Esophagus muscularis mucosa (tissue), 4 donors: ENCODE results near the gene GCN1. TPM values are rescaled to one million over a fixed set of nuclear protein-coding genes. Genes with fewer than 3 reads are reported as not detected.

Source experiments
- DNase-seq: peaks from one replicate; pipeline ENCODE4 v3.0.0-alpha.2; 2017; ENCODE audit errors: extremely low spot score
- H3K27ac ChIP-seq, 4 donors: fragments of 200-600 bp; sonication (generic); replicated peaks in 1 of 4; 1 replicate in 3 of 4; 2 replicates in 1 of 4; pipeline ENCODE4 v1.5.1; 2016 to 2019; ENCODE audit warnings: mild to moderate bottlenecking in 1 of 4
- H3K27me3 ChIP-seq, 4 donors: fragments of 200-600 bp; sonication (generic); one replicate each; pipeline versions ENCODE4 v1.5.1 to v1.6.0; 2016 to 2019
- H3K36me3 ChIP-seq, 4 donors: fragments of 200-600 bp; sonication (generic); one replicate each; pipeline ENCODE4 v1.5.1; 2016 to 2019
- H3K4me1 ChIP-seq, 4 donors: fragments of 200-600 bp; sonication (generic); one replicate each; pipeline ENCODE4 v1.5.1; 2016 to 2019
- H3K4me3 ChIP-seq, 4 donors: fragments of 200-600 bp; sonication (generic); 1 replicate in 2 of 4; 2 replicates in 2 of 4; pipeline ENCODE4 v1.5.1; 2016 to 2019; ENCODE audit warnings: mild to moderate bottlenecking in 4 of 4, moderate library complexity in 1 of 4
- H3K9me3 ChIP-seq, 4 donors: fragments of 200-600 bp; sonication (generic); 1 replicate in 3 of 4; 2 replicates in 1 of 4; pipeline ENCODE4 v1.5.1; 2016 to 2019
- EP300 ChIP-seq: sonication (generic); formaldehyde crosslinking; IDR thresholded peaks from one replicate; pipeline ENCODE4 v1.6.1; 2017; ENCODE audit warnings: antibody characterized with exemption
- POLR2A ChIP-seq: fragments of 450-650 bp; IDR thresholded peaks from one replicate; pipeline ENCODE4 v1.6.1; 2017; ENCODE audit warnings: antibody characterized with exemption, moderate library complexity, mild to moderate bottlenecking, low read depth
- POLR2AphosphoS5 ChIP-seq, 2 donors: sonication (generic); formaldehyde crosslinking; IDR thresholded peaks; one replicate each; pipeline ENCODE4 v1.6.1; 2017; ENCODE audit warnings: antibody characterized with exemption in 2 of 2
- whole genome bisulfite sequencing: methylation state at CpG from one replicate; pipeline ENCODE4 v1.1.5; 2018; 5-methylcytosine and 5-hydroxymethylcytosine counted together
- intact Hi-C: fragments of 100-400 bp; cut with DNase I; formaldehyde crosslinking; loops from one replicate; pipeline ENCODE4 v1.15.1; 2023
- total RNA-seq, 4 donors: library from RNA; depleted of rRNA; stranded (reverse); fragments of >200 nt; gene quantifications; one replicate each; pipeline versions ENCODE4 v1.1.0 to v1.2.1, GENCODE V29; 2016
- TF ChIP-seq, protein P1 (sequence below), 3 experiments: fragments of 200-600 bp in 2 of 3; fragments of 450-650 bp in 1 of 3; sonication (generic) in 2 of 3; IDR thresholded peaks; one replicate each; pipeline ENCODE4 v1.5.1; 2017 to 2019; ENCODE audit warnings: antibody characterized with exemption in 3 of 3, mild to moderate bottlenecking in 2 of 3, moderate library complexity in 1 of 3

Gene GCN1
- total RNA-seq, 4 donors from 2014 or later, result 38.6 to 94.6 (median 49.3) TPM

DNA sequence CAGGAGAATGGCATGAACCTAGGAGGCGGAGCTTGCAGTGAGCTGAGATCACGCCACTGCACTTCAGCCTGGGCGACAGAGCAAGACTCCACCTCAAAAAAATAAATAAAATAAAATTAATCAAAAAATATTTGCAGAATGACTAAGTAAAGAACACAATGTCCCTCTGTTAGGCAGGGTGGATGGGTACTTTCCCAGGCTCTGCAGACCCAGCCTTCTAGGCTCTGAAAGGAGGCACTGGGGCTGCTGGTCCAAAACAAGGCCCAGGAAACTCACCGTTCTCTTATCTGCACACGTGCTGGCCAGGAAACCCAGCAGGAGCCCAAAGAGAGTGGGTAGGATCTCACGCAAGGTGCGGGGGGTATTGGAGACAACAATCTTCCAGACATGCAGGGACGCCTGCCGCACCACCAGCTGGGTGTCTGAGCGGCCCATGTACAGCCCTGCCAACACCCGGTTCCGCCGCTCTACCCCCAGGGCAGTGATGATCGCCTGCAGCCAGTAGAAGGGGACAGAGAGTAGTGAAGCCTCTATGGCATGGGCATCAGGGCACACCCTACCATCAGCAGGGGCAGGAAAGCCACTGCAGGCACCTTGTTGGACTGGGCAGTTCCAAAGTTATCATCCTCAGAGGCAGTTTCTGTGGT is 52.2 kb downstream of the GCN1 start:
- 97% methylated on average over 14 of the region's 14 CpGs for WGBS
- Histone ChIP-seq H3K36me3 (peaks cover 97 to 100% (median 99%) of the 10 kb centered on the region in 4 donors), H3K27ac (no peak overlapping the region), H3K9me3 (no peaks in the 10 kb centered on the region), H3K4me1 (no peaks in the 10 kb centered on the region), H3K4me3 (no peak overlapping the region), H3K27me3 (no peaks in the 10 kb centered on the region)
- intact Hi-C loops, result no loop called here
- TF ChIP-seq, protein P1, sequence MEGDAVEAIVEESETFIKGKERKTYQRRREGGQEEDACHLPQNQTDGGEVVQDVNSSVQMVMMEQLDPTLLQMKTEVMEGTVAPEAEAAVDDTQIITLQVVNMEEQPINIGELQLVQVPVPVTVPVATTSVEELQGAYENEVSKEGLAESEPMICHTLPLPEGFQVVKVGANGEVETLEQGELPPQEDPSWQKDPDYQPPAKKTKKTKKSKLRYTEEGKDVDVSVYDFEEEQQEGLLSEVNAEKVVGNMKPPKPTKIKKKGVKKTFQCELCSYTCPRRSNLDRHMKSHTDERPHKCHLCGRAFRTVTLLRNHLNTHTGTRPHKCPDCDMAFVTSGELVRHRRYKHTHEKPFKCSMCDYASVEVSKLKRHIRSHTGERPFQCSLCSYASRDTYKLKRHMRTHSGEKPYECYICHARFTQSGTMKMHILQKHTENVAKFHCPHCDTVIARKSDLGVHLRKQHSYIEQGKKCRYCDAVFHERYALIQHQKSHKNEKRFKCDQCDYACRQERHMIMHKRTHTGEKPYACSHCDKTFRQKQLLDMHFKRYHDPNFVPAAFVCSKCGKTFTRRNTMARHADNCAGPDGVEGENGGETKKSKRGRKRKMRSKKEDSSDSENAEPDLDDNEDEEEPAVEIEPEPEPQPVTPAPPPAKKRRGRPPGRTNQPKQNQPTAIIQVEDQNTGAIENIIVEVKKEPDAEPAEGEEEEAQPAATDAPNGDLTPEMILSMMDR (IDR thresholded peaks at IDR 0.05), result no peak
- no peak for TF ChIP-seq POLR2A
- no peak for TF ChIP-seq POLR2AphosphoS5 (IDR thresholded peaks at IDR 0.05)
- no peak for TF ChIP-seq EP300
- no peak for DNase-seq

GRCh38 chr12:120141336-120141735 is 53.2 kb downstream of the GCN1 start:
- intact Hi-C loops, result no loop called here
- no peak for DNase-seq

DNA sequence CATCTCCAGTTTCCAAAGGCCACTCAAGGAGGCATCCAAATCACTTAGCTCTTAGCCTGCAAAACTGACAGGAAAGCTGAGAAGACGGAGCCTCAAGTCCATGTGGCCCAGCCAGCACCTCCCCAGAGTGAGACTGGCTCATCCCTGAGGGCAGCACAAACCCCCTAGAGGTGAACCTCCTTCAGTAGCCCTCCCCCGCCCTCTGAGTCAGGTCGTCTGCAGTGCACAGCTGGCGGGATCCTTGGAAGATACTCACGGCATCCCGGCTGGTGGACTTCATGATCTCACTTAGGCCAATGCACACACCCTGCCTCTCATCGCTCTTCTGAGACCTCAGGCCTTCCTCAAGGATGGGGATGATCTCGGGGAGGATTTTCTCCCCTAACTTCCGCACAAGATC is 53.9 kb downstream of the GCN1 start:
- Histone ChIP-seq H3K27ac (no peak overlapping the region), H3K4me3 (no peak overlapping the region), H3K36me3 (peaks cover 97 to 100% (median 99%) of the 10 kb centered on the region in 4 donors), H3K27me3 (no peaks in the 10 kb centered on the region), H3K4me1 (no peaks in the 10 kb centered on the region), H3K9me3 (no peaks in the 10 kb centered on the region)
- WGBS, result 98% methylated on average over 4 of the region's 9 CpGs
- intact Hi-C loops, result no loop called here
- TF ChIP-seq EP300 (no peak), POLR2AphosphoS5 (IDR thresholded peaks at IDR 0.05) (no peak), POLR2A (no peak)
- TF ChIP-seq, protein P1 (IDR thresholded peaks at IDR 0.05), result no peak
- DNase-seq, result no peak

More at GRCh38 chr12:120141336-120141735, 53.2 kb downstream of the GCN1 start:
- TF ChIP-seq EP300 (no peak), POLR2AphosphoS5 (IDR thresholded peaks at IDR 0.05) (no peak), POLR2A (no peak)
- TF ChIP-seq, protein P1 (IDR thresholded peaks at IDR 0.05), result no peak
- H3K36me3 ChIP-seq, result peaks cover 97 to 100% (median 99%) of the 10 kb centered on the region in 4 donors
- no peaks in the 10 kb centered on the region for H3K9me3 ChIP-seq
- no peak overlapping the region for H3K4me3 ChIP-seq
- WGBS, result 98% methylated on average over 6 of the region's 6 CpGs
- H3K27me3 ChIP-seq, result no peaks in the 10 kb centered on the region
- H3K27ac ChIP-seq, result no peak overlapping the region
- H3K4me1 ChIP-seq, result no peaks in the 10 kb centered on the region

- TF ChIP-seq POLR2AphosphoS5 (IDR thresholded peaks at IDR 0.05), result no peak
- TF ChIP-seq, protein P1 (IDR thresholded peaks at IDR 0.05), result no peak
- no peak for TF ChIP-seq POLR2A
- no peak for TF ChIP-seq EP300
- no peaks in the 10 kb centered on the region for H3K9me3 ChIP-seq
- WGBS, result 71% methylated on average over 5 of the region's 5 CpGs
- no peaks in the 10 kb centered on the region for H3K4me1 ChIP-seq
- H3K27ac ChIP-seq, result no peak overlapping the region
- peaks cover 97 to 100% (median 99%) of the 10 kb centered on the region in 4 donors for H3K36me3 ChIP-seq
- DNase-seq, result no peak
- H3K27me3 ChIP-seq, result no peaks in the 10 kb centered on the region
- no peak overlapping the region for H3K4me3 ChIP-seq
- intact Hi-C loops, result no loop called here
Observed at GRCh38 chr12:120139958-120140357, 54.6 kb downstream of the GCN1 start.

DNA sequence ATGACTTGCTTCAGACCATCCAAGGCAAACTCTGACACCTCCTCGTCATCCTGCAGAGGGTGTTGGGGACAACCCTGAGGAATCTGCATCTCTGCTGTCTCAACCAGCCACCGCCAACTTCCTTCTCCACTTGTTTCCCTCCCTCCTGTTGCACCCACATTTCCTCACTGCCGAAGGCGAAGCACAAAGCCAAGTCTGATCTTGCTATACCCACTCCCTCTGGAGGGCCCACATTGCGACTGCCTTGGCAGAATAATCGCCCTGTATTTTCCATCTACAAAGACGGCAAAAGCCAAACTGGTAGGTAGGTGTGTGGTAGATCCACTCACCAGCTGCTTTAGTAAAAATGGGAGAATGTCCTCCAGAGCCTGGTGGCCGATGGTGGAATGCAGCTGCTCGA is 56.1 kb downstream of the GCN1 start:
- no peak for DNase-seq
- no peaks in the 10 kb centered on the region for H3K4me1 ChIP-seq
- H3K4me3 ChIP-seq, result no peak overlapping the region
- intact Hi-C loops, result no loop called here
- no peak overlapping the region for H3K27ac ChIP-seq
- no peaks in the 10 kb centered on the region for H3K27me3 ChIP-seq
- WGBS, result 93% methylated on average over 9 of the region's 9 CpGs
- no peak for TF ChIP-seq EP300
- peaks cover 97 to 100% (median 99%) of the 10 kb centered on the region in 4 donors for H3K36me3 ChIP-seq
- H3K9me3 ChIP-seq, result no peaks in the 10 kb centered on the region
